Mesodermal cell (in vitro differentiated cells): Measurements from ENCODE around the gene CELF2.
"Not testable (repeated sequence)": the region's sequence is repeated elsewhere in the genome, so short reads cannot be mapped to it uniquely, and the experiment has no call there.

Experiments
- H3K27ac ChIP-seq: 2 replicates; pipeline ENCODE4 v1.7.0; 2013; ENCODE audit warnings: mild to moderate bottlenecking, low read depth, low read length, moderate library complexity; ENCODE audit not compliant: severe bottlenecking
- H3K36me3 ChIP-seq: 2 replicates; pipeline ENCODE4 v1.7.1; 2013; ENCODE audit warnings: mild to moderate bottlenecking, low read length, moderate library complexity; ENCODE audit not compliant: control insufficient read depth, insufficient read depth
- H3K4me1 ChIP-seq: one replicate; pipeline ENCODE4 v1.7.1; 2013; ENCODE audit warnings: mild to moderate bottlenecking, low read length; ENCODE audit not compliant: insufficient read depth, control insufficient read depth, poor library complexity, severe bottlenecking
- H3K4me3 ChIP-seq: 2 replicates; pipeline ENCODE4 v1.7.0; 2013; ENCODE audit warnings: low read length, control low read depth, mild to moderate bottlenecking; ENCODE audit not compliant: insufficient read depth, poor library complexity, severe bottlenecking; ENCODE audit errors: extremely low read depth
- H3K9me3 ChIP-seq: 2 replicates; pipeline ENCODE4 v1.7.1; 2013; ENCODE audit warnings: mild to moderate bottlenecking, low read length, moderate library complexity; ENCODE audit not compliant: control insufficient read depth
- WGBS, 2 experiments: methylation state at CpG; one replicate each; pipeline ENCODE4 v1.1.5; 2013; ENCODE audit warnings: missing lambda C conversion rate in 2 of 2; ENCODE audit not compliant: insufficient coverage in 2 of 2; 5-methylcytosine and 5-hydroxymethylcytosine counted together

CELF2 gene

DNA sequence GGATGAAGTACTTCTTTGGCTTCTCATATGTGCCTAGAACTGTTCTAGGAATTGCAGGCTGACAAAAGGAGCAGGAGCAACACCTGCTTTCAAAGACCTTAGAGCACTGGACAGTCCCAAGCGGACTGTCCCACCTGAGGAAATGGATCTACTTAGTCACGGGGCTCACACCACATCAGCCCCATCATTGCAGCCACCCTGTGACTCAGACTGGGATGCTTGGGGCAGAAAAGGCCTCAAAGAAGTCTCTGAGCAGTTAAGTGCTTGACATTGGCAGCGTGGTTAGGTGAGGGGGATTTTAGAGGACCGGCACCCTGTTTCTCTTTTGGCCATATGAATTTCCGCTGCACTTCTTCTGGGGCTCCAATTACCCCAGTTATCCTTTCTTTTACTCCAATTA is 337.2 kb downstream of the CELF2 start:
- H3K9me3 ChIP-seq = peaks cover 12% of the 10 kb centered on the region
- H3K27ac ChIP-seq = no peak overlapping the region
- H3K36me3 ChIP-seq = no peaks in the 10 kb centered on the region
- peaks cover 2% of the 10 kb centered on the region for H3K4me1 ChIP-seq
- no peak overlapping the region for H3K4me3 ChIP-seq
- WGBS, 2 experiments = 93 to 100% methylated on average over 3 to 4 of the region's 5 CpGs

DNA sequence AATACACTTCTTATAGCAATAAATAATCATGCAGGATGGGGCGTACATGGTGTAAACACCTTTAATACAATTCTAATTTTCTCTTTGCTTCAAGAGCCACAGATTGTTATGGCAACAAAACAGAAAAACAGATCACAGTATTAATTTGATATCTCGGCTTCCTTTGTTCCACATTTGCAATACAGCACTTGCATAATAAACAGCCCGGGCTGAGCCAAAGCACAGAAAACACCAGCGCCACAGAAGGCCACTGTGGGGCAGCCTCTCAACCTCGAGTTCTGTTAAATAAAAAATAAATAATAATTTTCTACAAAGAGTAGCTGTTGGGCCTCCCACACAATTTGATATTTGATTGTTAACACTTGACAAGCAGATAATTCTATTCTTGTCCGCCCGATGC is 337.9 kb downstream of the CELF2 start:
- 89 to 95% methylated on average over 4 to 6 of the region's 7 CpGs for WGBS, 2 experiments
- Histone ChIP-seq H3K4me3 (no peak overlapping the region), H3K36me3 (no peaks in the 10 kb centered on the region), H3K4me1 (no peaks in the 10 kb centered on the region), H3K9me3 (peaks cover 12% of the 10 kb centered on the region), H3K27ac (no peak overlapping the region)

DNA sequence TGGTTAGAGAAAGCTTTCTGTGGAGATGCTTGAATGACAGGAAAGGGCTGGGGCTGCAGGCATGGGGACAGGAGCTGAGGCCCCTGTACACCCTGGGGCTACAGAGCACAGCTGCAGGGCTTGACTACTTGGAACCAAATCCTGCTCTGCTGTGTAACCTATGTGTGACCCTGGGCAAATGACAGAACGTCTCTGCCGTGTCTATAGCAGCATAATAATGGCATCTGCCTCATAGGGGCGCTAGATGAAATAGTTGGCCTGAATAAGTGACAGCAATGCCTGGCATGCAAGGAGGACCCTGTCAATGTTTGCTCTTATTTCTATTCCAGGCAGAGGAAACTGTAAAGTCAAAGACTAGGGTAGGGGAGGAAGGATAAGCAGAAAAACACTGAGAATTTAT is 339.8 kb downstream of the CELF2 start:
- H3K27ac ChIP-seq = no peak overlapping the region
- no peaks in the 10 kb centered on the region for H3K36me3 ChIP-seq
- H3K9me3 ChIP-seq = peaks cover 12% of the 10 kb centered on the region
- H3K4me3 ChIP-seq = no peak overlapping the region
- H3K4me1 ChIP-seq = no peaks in the 10 kb centered on the region
- 70 to 78% methylated on average over 3 of the region's 3 CpGs for WGBS, 2 experiments

DNA sequence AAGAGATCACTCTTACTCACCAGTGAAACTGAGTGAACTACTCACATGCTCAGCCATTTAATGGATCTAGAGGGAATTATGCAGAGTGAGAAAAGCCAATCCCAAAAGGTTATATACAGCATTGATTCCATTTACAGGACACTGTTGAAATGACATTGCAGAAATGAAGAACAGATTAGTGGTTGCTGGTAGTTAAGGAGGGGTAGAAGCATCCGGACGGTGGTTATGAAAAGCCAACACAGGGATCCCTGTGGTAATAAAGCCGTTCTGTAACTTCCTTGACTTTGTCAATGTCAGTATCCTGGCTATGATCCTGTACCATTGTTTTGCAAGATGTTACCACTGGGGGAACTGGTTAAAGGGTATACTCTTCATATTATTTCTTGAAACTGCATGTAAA is 340.3 kb downstream of the CELF2 start:
- no peak overlapping the region for H3K27ac ChIP-seq
- WGBS, 2 experiments = 100% methylated on average over 3 of the region's 3 CpGs
- peaks cover 12% of the 10 kb centered on the region for H3K9me3 ChIP-seq
- no peaks in the 10 kb centered on the region for H3K4me1 ChIP-seq
- H3K4me3 ChIP-seq = no peak overlapping the region
- no peaks in the 10 kb centered on the region for H3K36me3 ChIP-seq

DNA sequence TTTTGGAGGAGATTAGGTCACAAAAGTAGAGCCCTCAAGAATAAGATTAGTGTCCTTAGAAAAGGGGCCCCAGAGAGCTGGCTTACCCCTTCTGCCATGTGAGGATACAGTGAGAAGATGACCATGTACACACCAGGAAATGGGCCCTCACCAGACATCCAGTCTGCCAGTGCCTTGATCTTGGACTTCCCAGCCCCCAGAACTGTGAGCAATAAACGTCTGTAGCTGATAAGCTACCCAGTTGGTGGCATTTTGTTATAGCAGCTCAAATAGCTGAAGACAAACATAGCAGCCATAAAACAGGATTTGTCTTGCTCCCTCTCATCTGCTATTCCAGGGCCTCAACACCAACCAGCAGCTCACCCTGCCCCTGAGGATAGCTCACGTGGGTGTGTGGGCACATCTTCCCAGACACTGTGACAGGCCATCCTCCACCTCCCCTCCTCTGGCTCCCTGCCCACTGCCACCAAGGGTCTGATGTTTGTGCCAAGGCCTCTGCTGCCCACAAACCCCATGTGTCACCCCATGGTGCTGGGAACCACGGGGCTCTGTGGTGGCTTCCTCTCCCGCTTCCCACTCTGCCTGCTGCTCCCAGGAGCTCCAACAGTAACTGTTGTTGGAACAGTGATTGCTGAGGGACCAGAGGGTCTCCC is 341.4 kb downstream of the CELF2 start:
- H3K36me3 ChIP-seq = no peaks in the 10 kb centered on the region
- no peak overlapping the region for H3K27ac ChIP-seq
- H3K4me1 ChIP-seq = peaks cover 3% of the 10 kb centered on the region
- no peak overlapping the region for H3K4me3 ChIP-seq
- H3K9me3 ChIP-seq = peaks cover 12% of the 10 kb centered on the region
- WGBS, 2 experiments = 77 to 79% methylated on average over 2 to 4 of the region's 4 CpGs

DNA sequence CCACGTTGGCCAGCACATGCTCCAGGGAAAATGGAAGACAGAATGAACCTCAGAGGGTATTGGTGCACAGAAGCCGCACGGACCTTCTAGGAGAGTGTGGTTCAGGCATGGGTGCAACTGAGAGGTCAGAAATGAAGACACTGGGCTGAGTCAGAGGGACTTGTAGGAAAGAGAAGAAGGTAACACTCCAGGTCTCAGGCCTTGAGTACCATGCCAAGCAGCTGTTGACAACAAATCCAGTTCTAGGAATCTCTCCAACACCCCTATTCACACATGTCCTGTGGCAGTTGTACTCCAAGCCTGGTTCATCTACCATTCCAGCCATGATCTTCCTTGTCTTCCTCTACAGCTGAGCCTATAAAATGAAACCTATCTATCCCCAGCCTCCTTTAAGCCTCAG is 342.2 kb downstream of the CELF2 start:
- no peaks in the 10 kb centered on the region for H3K36me3 ChIP-seq
- 94 to 95% methylated on average over 3 of the region's 3 CpGs for WGBS, 2 experiments
- H3K4me1 ChIP-seq = peaks cover 3% of the 10 kb centered on the region
- H3K4me3 ChIP-seq = no peak overlapping the region
- H3K9me3 ChIP-seq = peaks cover 12% of the 10 kb centered on the region
- no peak overlapping the region for H3K27ac ChIP-seq

DNA sequence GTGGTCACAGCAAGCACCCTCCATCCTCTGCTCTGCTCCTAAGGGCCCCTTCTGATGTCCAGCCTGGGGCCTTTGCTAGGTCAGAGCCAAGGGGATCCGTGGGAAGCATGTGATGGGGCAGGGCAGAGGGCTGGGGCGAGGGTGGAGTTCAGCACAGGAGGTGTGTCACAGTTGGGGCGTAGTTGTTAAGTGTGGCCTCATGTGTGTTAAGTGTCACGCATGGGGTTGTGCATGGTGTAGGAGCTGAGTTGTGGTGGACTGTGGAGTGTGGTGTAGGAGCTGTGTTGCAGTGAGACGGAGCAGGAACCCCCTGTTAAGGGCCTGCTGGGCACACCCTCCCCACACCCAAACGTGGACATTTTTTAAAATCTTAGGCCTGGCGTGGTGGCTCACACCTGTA is 345.8 kb downstream of the CELF2 start:
- Histone ChIP-seq H3K27ac (peak overlapping the region; percentile 77), H3K4me3 (no peak overlapping the region), H3K9me3 (peaks cover 9% of the 10 kb centered on the region), H3K4me1 (peaks cover 3% of the 10 kb centered on the region), H3K36me3 (no peaks in the 10 kb centered on the region)
- WGBS, 2 experiments = 92% methylated on average over 4 of the region's 7 CpGs

DNA sequence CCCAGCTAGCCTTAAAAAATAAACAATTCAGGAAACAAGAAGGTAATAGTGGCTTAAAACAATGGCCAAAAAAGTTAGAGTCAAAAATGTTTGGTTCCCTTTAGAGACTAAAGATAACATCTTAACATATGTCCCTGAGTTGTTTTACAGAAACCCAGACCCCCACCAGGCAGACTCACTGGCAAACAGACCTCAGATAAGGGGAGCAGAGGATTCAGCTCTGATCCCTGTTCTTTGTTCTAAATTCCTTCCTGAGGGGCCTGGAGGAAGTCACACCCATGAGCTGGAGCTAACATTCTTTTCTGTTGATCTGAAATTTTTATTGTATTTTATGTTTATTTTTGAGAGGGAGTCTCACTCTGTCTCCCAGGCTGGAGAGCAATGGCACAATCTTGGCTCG is 346.6 kb downstream of the CELF2 start:
- Histone ChIP-seq H3K27ac (peak overlapping the region; percentile 77), H3K4me1 (peaks cover 3% of the 10 kb centered on the region), H3K4me3 (no peak overlapping the region), H3K36me3 (no peaks in the 10 kb centered on the region), H3K9me3 (peaks cover 2% of the 10 kb centered on the region)
- WGBS, 2 experiments = no CpG with 5 or more reads among the region's 1 CpG

DNA sequence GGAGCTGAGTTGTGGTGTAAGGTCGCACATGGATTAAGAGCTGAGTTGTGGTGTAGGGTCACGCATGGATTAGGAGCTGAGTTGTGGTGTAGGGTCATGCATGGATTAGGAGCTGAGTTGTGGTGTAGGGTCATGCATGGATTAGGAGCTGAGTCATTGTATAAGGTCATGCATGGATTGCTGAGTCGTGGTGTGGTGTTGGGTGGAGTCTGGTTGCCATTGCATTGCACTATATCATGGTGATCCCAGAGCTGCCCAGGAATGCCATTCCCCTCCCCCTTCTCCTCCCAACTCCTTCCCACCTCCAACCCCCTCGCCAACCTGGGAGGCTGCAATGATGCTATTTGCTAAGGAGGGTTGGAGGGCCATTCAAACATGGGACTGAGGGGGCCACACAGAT is 349.2 kb downstream of the CELF2 start:
- H3K4me3 ChIP-seq, H3K9me3 ChIP-seq, H3K27ac ChIP-seq, H3K4me1 ChIP-seq, H3K36me3 ChIP-seq: not testable (repeated sequence)
- 95% methylated on average over 2 of the region's 4 CpGs; no CpG with 5 or more reads in 1 of the 2 experiments for WGBS, 2 experiments

DNA sequence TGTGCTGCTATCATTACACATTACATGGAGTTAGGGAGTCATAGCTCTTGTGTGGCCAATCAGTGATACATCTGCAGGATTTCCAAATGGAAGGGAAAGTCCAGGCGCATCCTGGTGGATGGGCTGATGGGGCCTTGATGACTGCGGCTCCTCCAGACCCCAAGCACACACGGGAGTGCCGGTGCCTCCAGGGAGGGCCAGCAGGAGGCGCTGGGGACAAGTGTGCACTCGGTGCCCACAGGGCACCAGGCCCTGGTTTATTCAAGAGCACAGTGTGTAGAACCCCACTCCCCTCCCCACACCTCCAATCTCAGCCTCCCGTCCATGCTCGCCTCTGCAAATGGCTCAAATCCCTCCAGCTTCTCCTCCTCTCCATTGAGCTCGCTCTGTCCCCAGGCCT is 349.8 kb downstream of the CELF2 start:
- Histone ChIP-seq H3K4me3 (no peak overlapping the region), H3K36me3 (no peaks in the 10 kb centered on the region), H3K27ac (no peak overlapping the region), H3K9me3 (peaks cover 5% of the 10 kb centered on the region), H3K4me1 (peaks cover 3% of the 10 kb centered on the region)
- 95 to 100% methylated on average over 5 to 6 of the region's 9 CpGs for WGBS, 2 experiments

DNA sequence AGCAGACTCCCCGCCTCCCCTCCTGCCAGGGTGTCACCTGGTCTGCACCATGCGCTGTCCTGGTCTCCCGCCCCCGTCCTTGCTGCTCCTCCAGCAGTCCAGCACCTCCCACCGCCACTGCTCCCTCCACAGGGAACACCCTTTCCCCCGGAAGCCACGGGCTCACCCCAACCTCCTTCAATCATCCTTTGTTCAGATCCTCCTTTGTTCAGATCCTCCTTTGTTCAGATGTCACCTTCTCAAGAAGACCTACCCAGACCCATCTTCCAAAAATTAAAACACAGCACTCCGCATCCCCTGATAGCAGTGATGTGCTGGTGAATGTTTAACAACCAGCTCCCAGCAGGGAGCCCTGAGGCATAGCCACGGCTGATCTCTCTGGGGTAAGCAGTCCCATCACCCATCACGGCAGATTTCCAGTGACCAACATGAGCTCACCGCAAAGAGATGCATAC is 356.1 kb downstream of the CELF2 start:
- 72 to 82% methylated on average over 8 to 10 of the region's 11 CpGs for WGBS, 2 experiments
- Histone ChIP-seq H3K4me1 (peaks cover under 1% of the 10 kb centered on the region), H3K4me3 (no peak overlapping the region), H3K27ac (no peak overlapping the region), H3K9me3 (peaks cover 5% of the 10 kb centered on the region), H3K36me3 (no peaks in the 10 kb centered on the region)
